Uterus (tissue), 2 donors: ENCODE measurements around the gene ISM2.

Source experiments
- POLR2A ChIP-seq, 2 donors: fragments of 450-650 bp; IDR thresholded peaks; one replicate each; pipeline ENCODE4 v1.6.1; 2016; ENCODE audit warnings: antibody characterized with exemption in 2 of 2, mild to moderate bottlenecking in 1 of 2, moderate library complexity in 1 of 2
- TF ChIP-seq, protein P1 (sequence below), 4 experiments: fragments of 200-600 bp in 2 of 4; fragments of 450-650 bp in 2 of 4; sonication (generic) in 2 of 4; IDR thresholded peaks; one replicate each; pipeline ENCODE4 v1.5.1; 2016 to 2019; ENCODE audit warnings: antibody characterized with exemption in 4 of 4, mild to moderate bottlenecking in 2 of 4, moderate library complexity in 1 of 4

- TF ChIP-seq, protein P1, sequence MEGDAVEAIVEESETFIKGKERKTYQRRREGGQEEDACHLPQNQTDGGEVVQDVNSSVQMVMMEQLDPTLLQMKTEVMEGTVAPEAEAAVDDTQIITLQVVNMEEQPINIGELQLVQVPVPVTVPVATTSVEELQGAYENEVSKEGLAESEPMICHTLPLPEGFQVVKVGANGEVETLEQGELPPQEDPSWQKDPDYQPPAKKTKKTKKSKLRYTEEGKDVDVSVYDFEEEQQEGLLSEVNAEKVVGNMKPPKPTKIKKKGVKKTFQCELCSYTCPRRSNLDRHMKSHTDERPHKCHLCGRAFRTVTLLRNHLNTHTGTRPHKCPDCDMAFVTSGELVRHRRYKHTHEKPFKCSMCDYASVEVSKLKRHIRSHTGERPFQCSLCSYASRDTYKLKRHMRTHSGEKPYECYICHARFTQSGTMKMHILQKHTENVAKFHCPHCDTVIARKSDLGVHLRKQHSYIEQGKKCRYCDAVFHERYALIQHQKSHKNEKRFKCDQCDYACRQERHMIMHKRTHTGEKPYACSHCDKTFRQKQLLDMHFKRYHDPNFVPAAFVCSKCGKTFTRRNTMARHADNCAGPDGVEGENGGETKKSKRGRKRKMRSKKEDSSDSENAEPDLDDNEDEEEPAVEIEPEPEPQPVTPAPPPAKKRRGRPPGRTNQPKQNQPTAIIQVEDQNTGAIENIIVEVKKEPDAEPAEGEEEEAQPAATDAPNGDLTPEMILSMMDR (IDR thresholded peaks at IDR 0.05), result peak; percentile 32 to 58 (median 46)
- no peak for TF ChIP-seq POLR2A (IDR thresholded peaks at IDR 0.05)
Observed at GRCh38 chr14:77459072-77459723, 39.4 kb downstream of the ISM2 start.
